Activated B cell treated with CpG ODN at 0.5 μM for 24 hours (primary cell): ENCODE data around the gene LARGE1. TPM values are rescaled to one million over a fixed set of nuclear protein-coding genes. Genes with fewer than 3 reads are reported as not detected.

ENCODE experiments used
- ATAC-seq: fragments of 200-7000 bp; cut with Tn5 transposase; one replicate; pipeline ENCODE4 v1.10.0; 2021; ENCODE audit warnings: low read depth, mild to moderate bottlenecking, moderate library complexity
- CTCF ChIA-PET: fragments of 350-600 bp; sonication (Branson Sonifier 250); formaldehyde crosslinking; loops from one replicate; lab custom pipeline; 2021; ENCODE audit warnings: antibody characterized with exemption; lab: Charles Lee
- POLR2A ChIA-PET: fragments of 350-600 bp; sonication (Branson Sonifier 250); formaldehyde crosslinking; loops from one replicate; lab custom pipeline; 2021; ENCODE audit warnings: antibody characterized with exemption; lab: Charles Lee
- DNase-seq: peaks from one replicate; pipeline ENCODE4 v3.0.0; 2022
- H3K27ac Mint-ChIP-seq: one replicate; pipeline ENCODE4 v1.8.0; 2020; ENCODE audit warnings: mixed read lengths
- H3K27me3 Mint-ChIP-seq: one replicate; pipeline ENCODE4 v1.8.0; 2021; ENCODE audit warnings: mixed read lengths
- H3K36me3 Mint-ChIP-seq: one replicate; pipeline ENCODE4 v1.8.0; 2021; ENCODE audit warnings: low read depth, mixed read lengths
- H3K4me1 Mint-ChIP-seq: one replicate; pipeline ENCODE4 v1.8.0; 2021; ENCODE audit warnings: mixed read lengths
- H3K4me3 Mint-ChIP-seq: one replicate; pipeline ENCODE4 v1.8.0; 2020; ENCODE audit warnings: mild to moderate bottlenecking, mixed read lengths
- H3K9me3 Mint-ChIP-seq: one replicate; pipeline ENCODE4 v1.8.0; 2020; ENCODE audit warnings: mixed read lengths
- CTCF ChIP-seq: fragments of 200-600 bp; IDR thresholded peaks from one replicate; pipeline ENCODE4 v1.8.0; 2022; ENCODE audit warnings: antibody characterized with exemption, mild to moderate bottlenecking
- intact Hi-C: fragments of 100-400 bp; cut with micrococcal nuclease; formaldehyde crosslinking; loops from one replicate; pipeline ENCODE4 v1.15.1; 2024
- total RNA-seq: library from RNA; stranded (reverse); gene quantifications from 2 replicates; pipeline ENCODE4 v1.2.3, GENCODE V29; 2022

LARGE1 gene
- total RNA-seq, 1 donor from 2014 or later: 22.2 TPM

- no peak overlapping the region for H3K4me3 Mint-ChIP-seq
- peaks cover 12% of the 10 kb centered on the region for H3K9me3 Mint-ChIP-seq
- no peak overlapping the region for H3K27ac Mint-ChIP-seq
- H3K4me1 Mint-ChIP-seq: peaks cover 32% of the 10 kb centered on the region
- no peaks in the 10 kb centered on the region for H3K27me3 Mint-ChIP-seq
- ChIA-PET CTCF (no interaction called here), POLR2A (no interaction called here)
- DNase-seq (no peak), ATAC-seq (no peak)
- TF ChIP-seq CTCF: no peak
- peaks cover 15% of the 10 kb centered on the region for H3K36me3 Mint-ChIP-seq
- intact Hi-C loops: no loop called here
Observed at GRCh38 chr22:33844273-33844672, 76.0 kb downstream of the LARGE1 start.

GRCh38 chr22:33842421-33843094, 77.7 kb downstream of the LARGE1 start:
- Mint-ChIP-seq H3K27me3 (no peaks in the 10 kb centered on the region), H3K36me3 (peaks cover 10% of the 10 kb centered on the region), H3K9me3 (peaks cover 8% of the 10 kb centered on the region), H3K4me1 (peaks cover 40% of the 10 kb centered on the region), H3K4me3 (peak overlapping the region; percentile 65), H3K27ac (peak overlapping the region; percentile 82)
- ChIA-PET CTCF (no interaction called here), POLR2A (interaction anchor here (1.0 to 1.1 kb wide), 2 partner anchors 11 to 55 kb away, joined by 3 to 4 read pairs; no protein-coding TSS in a partner anchor)
- TF ChIP-seq CTCF: no peak
- ATAC-seq: peak; percentile 59
- no peak for DNase-seq
- intact Hi-C loops: loop anchor here (1.0 kb wide), 1 partner anchor 11 kb away; no protein-coding TSS in a partner anchor

- peaks cover 40% of the 10 kb centered on the region for H3K4me1 Mint-ChIP-seq
- no peaks in the 10 kb centered on the region for H3K27me3 Mint-ChIP-seq
- peak; percentile 54 for ATAC-seq
- H3K4me3 Mint-ChIP-seq: peak overlapping the region; percentile 65
- intact Hi-C loops: loop anchor here (1.0 kb wide), 1 partner anchor 11 kb away; no protein-coding TSS in a partner anchor
- H3K36me3 Mint-ChIP-seq: peaks cover 5% of the 10 kb centered on the region
- CTCF ChIA-PET: no interaction called here
- no peak for TF ChIP-seq CTCF
- POLR2A ChIA-PET: interaction anchor here (1.0 to 1.1 kb wide), 2 partner anchors 12 to 55 kb away, joined by 3 to 4 read pairs; no protein-coding TSS in a partner anchor
- peaks cover 5% of the 10 kb centered on the region for H3K9me3 Mint-ChIP-seq
- no peak for DNase-seq
- H3K27ac Mint-ChIP-seq: peak overlapping the region; percentile 36
Observed at GRCh38 chr22:33842006-33842354, 78.3 kb downstream of the LARGE1 start.

- ChIA-PET POLR2A (interaction anchor here (1.0 to 1.1 kb wide), 2 partner anchors 12 to 56 kb away, joined by 3 to 4 read pairs; no protein-coding TSS in a partner anchor), CTCF (interaction anchor here (0.6 kb wide), 1 partner anchor 10 kb away, joined by 3 read pairs; no protein-coding TSS in a partner anchor)
- no peak for TF ChIP-seq CTCF
- Mint-ChIP-seq H3K36me3 (peaks cover 3% of the 10 kb centered on the region), H3K27ac (peak overlapping the region; percentile 36), H3K9me3 (peaks cover 2% of the 10 kb centered on the region), H3K4me1 (peaks cover 40% of the 10 kb centered on the region), H3K27me3 (no peaks in the 10 kb centered on the region), H3K4me3 (peak overlapping the region; percentile 65)
- ATAC-seq (peak; percentile 74), DNase-seq (no peak)
- intact Hi-C loops: loop anchor here (1.0 kb wide), 1 partner anchor 12 kb away; no protein-coding TSS in a partner anchor
Observed at GRCh38 chr22:33841281-33842005, 78.8 kb downstream of the LARGE1 start.

- Mint-ChIP-seq H3K4me1 (peaks cover 38% of the 10 kb centered on the region), H3K9me3 (no peaks in the 10 kb centered on the region), H3K36me3 (no peaks in the 10 kb centered on the region), H3K27me3 (no peaks in the 10 kb centered on the region), H3K4me3 (no peak overlapping the region), H3K27ac (no peak overlapping the region)
- TF ChIP-seq CTCF: no peak
- no peak for DNase-seq
- ChIA-PET CTCF (no interaction called here), POLR2A (no interaction called here)
- intact Hi-C loops: no loop called here
- ATAC-seq: no peak
Observed at GRCh38 chr22:33838644-33839043, 81.6 kb downstream of the LARGE1 start.
